ENCODE measurements around the gene ADCY5.

The ADCY5 gene

GRCh38 chr3:123322866-123323265 is 126.0 kb downstream of the ADCY5 start:
- DNase-seq = no peak

DNA sequence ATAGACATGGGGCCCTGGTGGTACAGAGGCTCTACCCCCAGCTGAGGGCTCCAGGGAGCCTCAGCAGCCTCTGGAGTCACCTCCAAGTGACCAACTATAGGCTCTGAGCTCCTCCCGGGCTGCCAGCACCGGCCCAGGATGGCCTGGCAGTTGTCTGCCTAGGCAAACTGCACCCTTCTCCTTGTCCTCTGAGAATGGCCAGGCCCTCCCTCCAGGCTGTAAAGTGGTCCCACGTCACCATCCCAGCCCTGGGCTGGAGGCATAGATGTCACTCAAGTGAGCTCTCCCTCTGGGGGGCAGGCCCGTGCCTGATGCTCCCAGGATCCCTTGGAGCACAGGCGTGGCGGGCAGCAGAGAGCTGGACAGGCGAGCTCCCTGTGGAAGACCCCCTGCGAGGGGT is 127.1 kb downstream of the ADCY5 start:
- no peak for DNase-seq

DNA sequence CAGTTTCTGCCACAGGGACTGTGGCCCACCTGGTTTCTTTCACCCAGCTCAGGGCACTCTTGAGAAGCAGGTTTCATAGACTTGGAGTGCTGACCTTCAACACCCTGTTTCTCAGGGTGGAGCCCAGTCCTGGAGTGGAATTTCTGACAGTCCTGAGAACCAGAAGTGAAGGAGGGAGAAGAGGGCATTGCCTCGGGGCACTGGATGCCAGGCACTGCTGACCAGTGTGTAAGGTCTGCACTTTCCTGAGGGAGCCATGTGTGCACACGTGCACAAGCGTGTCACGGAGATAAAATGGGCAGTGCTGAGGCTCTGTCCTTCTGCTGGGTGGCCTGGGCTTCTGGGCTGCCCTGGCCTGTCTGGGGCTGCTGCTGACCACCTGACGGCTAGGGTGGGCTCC is 128.7 kb downstream of the ADCY5 start:
- DNase-seq = no peak

- no peak for DNase-seq
Measured at GRCh38 chr3:123319760-123320159, 129.1 kb downstream of the ADCY5 start.

DNA sequence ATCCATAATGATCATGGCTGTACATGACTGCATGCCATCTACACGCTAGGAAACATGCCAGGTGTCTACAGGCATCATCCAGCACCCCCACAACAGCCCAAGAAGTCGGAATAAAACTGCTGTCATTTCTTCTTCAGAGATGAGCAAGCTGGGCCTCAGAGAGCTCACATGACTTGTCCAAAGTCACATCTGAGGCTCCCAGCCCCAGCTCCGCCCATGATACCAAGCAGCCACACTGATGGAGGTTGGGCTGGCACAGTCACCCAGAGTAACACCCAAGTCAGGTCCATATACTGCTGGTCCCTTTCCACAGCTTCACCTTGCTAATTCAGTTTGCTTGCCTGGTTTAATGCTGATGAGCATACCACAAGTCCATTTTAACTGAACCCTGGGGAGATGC is 130.5 kb downstream of the ADCY5 start:
- no peak for DNase-seq

DNA sequence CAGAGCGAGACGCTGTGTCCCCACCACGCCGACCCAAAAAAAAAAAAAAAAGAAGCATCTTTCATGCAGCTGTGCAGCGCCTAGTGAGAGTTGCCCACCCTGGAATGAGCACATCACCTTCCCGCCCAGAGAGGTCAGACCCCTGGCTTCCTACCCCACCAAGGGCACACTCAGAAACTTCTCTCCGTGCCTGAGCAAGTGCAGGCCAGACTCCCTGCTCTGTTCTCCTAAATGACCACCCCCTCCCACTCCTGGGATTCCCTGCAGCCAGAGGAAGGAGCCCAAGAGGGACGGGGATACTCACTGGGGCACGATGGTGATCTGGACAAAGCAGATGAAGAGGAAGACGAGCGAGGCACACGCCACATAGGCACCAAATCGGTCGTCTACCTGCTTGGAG is 131.2 kb downstream of the ADCY5 start:
- DNase-seq = no peak

DNA sequence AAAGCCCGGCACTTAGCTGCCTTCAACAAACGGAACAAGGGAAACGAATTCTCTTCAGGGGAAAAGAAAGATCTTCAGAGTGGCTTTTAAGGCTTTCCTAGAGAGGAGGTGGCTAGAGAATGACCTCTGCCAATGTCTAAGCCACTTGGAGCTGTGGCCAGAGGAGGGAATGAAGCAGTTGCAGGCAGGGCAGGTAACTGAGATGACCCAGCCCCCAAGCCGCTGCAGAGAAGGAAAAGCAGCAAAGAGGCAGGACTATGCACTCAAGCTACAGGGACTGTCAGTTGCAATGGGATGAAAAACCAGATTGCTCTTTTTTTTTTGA is 133.7 kb downstream of the ADCY5 start:
- no peak for DNase-seq

GRCh38 chr3:123314359-123315270 is 134.3 kb downstream of the ADCY5 start:
- no peak for DNase-seq

DNA sequence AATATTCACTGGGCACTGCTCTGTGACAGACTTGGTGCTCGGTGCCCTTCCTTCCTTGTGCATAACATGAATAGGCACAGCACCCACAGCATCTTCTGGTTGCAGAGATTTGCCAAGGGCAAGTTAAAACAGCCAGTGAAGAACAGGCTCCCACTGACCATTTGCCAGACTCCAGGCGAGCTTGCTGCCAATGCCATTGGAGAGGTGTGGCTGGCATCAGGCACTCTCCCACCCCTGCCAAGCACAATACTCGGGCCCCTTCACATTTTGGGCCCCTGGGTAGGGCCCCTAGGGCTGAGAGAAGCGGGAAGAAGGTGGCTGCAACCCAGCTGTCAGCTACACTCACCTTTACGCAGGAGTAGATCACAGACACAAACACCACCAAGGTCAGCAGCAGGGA is 135.0 kb downstream of the ADCY5 start:
- no peak for DNase-seq

DNA sequence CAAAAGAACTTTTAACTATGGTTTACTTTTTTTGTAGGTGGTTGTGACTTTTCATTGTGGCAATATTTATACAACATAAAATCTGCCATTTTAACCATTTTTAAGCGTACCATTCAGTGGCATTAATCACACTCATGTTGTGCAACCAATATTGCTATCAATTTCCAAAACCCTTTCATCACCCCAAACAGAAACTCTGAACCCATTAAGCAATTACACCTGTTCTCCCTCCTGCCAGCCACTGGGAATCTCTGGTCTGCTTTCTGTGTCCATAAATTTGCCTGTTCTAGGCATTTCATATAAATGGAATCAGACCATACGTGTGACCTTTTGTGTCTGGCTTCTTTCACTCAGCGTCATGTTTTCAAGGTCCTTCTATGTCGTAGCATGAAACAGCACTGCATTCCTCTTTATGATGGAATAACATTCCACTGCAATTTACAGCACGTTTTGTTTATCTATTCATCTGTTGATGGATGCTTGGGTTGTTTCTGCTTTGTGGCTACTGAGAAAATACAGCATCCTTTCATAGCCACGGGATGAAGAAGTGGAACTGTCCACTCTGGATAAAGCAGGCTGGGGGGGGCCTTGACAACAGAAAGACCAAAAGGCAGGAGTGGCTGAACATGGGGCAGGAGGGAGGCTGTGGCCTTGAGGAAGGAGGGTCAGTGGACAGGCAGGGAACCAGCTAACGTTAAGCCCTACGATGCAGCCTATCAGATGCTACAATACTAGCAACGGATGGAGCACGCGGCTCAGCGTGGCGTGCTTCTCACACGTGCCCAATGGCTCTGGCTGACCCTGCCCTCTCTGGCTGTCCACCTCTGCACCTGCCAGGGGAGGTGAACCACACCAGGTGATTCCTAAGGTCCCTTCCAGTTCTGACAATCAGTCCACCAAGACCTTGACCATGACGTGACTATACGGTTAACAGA is 136.3 kb downstream of the ADCY5 start:
- no peak for DNase-seq

DNA sequence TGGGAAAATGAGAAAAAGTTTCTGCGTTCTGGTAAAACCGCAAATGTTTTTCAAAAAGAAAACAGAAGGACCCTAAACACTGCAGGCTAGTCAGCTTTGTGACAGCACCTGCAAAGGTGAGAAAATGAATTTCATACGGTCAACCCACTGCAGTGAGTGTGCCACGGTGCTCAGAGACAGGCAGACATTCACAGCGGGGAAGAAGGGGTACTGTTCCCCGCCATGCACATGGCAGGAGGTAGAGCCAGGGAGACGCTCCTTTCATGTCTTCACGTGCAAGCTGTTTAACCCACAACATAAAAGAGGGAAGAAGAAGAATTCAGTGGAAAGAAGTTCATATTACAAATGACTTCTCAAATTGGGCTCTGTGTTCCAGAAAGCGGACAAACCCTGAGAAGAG is 137.7 kb downstream of the ADCY5 start:
- DNase-seq = no peak

DNA sequence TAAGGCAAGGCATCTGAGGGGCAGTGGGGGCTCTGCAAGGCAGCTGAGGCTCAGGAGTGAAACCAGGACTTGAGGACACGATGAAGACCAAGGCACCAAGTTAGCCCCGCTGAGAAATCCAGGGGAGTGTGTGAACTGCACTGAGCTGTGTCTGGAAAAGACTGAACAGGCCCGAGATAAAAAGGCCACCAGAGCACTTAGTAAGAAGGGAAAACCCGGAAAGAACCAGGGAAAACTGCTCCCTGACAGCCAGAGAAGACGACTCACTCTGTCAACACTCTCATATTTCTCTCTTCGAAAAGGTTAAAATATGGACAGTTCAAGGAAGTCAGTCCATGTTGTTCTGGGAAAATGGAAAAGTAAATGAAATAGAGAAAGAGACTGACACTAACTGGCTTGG is 138.1 kb downstream of the ADCY5 start:
- DNase-seq = no peak

DNA sequence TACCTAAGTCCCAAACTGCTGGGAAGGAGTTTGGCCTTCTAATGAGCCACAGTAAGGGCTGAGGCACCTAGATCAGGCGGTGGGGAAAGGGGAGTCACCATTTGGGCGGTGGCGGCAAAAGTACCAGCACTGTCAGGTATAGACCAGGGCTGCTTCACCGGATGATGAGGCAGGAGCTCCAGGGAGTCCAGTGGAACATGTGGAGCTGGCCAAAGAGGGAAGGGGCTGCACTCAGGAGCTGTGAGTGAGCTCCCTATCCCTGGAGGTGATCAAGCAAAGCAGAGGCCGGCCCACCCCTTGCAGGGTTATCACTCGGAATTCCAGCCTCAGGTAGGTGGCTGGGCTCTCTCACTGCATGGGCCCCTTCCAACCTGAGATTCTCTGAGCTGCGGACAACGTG is 138.7 kb downstream of the ADCY5 start:
- no peak for DNase-seq

GRCh38 chr3:123307064-123307463 is 141.8 kb downstream of the ADCY5 start:
- DNase-seq = no peak

DNA sequence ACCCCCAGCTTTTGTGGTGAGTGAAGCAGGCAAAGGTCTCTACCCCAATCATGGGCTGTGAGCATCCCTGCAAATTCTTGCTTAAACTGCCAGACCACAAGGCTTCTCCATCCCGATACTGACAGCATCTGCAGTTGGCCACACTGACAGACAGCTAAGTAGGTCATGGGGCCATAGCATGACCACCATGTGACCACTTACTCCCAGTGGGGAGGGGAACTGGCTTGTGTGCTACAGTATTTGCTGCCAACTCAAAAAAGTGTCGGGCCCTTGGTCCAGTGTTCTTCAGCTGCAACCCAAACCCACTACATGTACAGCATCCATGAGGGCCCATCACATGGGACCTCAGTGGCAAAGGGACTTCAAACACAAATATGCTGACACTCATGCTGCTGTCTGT is 143.7 kb downstream of the ADCY5 start:
- DNase-seq = no peak

- no peak for DNase-seq
Measured at GRCh38 chr3:123303976-123304560, 144.8 kb downstream of the ADCY5 start.

GRCh38 chr3:123302961-123303360 is 145.9 kb downstream of the ADCY5 start:
- no peak for DNase-seq

- DNase-seq = no peak
Measured at GRCh38 chr3:123301331-123302184, 147.3 kb downstream of the ADCY5 start.

DNA sequence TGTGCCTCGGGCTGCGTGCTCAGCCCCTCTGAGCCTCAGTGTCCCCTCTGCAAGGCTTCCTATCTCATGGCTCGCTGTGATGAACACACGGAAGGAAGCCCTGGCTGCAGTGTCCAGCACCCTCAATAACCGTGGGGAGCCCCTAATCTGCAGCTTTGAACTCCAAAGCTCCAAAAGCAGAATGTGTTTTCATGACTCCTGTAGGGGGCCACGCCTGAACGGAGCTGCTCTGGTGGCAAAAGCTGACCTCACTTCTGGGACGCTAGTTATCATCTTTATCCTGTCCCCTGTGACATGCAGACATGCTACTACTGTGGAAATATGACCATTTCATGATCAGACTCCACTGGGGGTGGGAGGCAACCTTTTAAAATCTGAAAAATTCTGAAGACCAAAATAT is 148.3 kb downstream of the ADCY5 start:
- no peak for DNase-seq

- DNase-seq = no peak
Measured at GRCh38 chr3:123300056-123300455, 148.8 kb downstream of the ADCY5 start.

- no peak for DNase-seq
Measured at GRCh38 chr3:123299581-123299980, 149.3 kb downstream of the ADCY5 start.

GRCh38 chr3:123298903-123299302 is 150.0 kb downstream of the ADCY5 start:
- DNase-seq = no peak

DNA sequence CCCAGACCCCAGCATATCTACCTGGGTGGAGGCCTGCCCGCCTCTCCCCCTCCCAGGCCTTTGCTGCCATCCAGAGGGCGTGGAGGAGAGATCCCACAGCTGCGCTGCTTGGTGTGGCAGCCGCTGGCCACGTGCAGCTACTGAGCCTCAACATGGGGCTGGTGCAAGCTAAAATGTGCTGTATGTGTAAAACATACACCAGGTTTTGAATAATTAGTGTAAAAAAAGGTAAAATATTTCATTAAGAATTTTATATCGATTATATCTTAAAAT is 151.3 kb downstream of the ADCY5 start:
- DNase-seq = no peak

Measured in NK-92 treated with Interleukin-12 subunit alpha and Interleukin-12 subunit beta, amount 100 ng/mL, for 24 hours (cell line).